DMS79 treated with DMSO at 0.1 percent for 48 hours (cell line): Measurements from ENCODE around the gene HBEGF.
A peak's percentile ranks its signal among the peaks of the same experiment; 100 is the strongest.

Source experiments
- DNase-seq: peaks from one replicate; lab custom pipeline; 2025; lab: John Stamatoyannopoulos, UW

Gene HBEGF

DNA sequence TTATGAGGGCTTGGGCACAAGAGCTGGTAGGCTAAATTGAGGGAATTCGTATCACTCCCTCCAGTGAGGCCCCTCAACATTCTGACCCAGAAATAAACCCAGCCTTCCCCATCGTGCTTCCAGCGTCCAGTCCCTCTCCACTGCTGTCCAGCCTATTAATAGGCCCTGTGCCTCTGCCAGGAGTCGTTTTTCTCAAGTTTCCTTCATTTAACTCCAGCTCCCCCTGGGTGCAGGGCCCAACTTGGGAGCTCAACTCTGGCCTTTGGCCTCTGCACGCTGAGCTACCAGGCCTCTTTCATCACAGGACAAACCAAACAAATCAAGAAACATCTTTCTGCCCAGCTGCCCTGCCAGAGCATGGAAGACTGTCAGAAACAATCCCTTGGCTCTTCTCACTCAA, 10.0 kb downstream of the HBEGF start:
- no peak for DNase-seq

GRCh38 chr5:140331638-140332037, 14.8 kb downstream of the HBEGF start:
- DNase-seq, result no peak

DNA sequence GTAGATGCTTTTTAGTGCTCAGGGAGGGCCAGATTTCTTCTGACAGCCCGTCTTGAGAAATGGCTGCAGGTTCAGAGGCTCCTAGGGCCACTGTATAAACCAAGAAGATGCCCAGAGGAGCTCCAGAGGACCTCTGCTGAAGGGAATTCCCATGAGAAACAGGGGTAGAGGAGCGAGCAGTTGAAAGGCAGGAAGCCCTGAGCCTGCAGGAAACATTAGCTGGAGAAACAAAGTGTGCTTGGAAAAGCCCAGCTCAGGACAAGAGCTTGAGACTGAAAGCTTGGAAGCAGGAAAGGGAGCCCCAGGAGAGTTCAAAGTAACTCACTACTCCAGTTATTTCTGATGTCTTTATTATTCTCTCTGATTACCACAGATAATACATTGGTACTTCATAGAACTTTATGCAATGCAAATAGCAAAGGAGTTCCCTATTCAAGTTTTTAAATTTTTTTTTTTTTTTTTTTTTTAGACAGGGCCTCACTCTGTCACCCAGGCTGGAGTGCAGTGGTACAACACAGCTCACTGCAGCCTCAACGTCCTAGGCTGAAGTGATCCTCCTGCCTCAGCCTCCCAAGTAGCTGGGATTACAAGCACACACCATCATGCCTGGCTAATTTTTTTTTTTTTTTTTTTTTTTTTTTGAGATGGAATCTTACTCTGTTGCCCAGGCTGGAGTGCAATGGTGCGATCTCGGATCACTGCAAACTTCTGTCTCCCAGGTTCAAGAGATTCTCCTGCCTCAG, 16.5 kb downstream of the HBEGF start:
- no peak for DNase-seq

DNA sequence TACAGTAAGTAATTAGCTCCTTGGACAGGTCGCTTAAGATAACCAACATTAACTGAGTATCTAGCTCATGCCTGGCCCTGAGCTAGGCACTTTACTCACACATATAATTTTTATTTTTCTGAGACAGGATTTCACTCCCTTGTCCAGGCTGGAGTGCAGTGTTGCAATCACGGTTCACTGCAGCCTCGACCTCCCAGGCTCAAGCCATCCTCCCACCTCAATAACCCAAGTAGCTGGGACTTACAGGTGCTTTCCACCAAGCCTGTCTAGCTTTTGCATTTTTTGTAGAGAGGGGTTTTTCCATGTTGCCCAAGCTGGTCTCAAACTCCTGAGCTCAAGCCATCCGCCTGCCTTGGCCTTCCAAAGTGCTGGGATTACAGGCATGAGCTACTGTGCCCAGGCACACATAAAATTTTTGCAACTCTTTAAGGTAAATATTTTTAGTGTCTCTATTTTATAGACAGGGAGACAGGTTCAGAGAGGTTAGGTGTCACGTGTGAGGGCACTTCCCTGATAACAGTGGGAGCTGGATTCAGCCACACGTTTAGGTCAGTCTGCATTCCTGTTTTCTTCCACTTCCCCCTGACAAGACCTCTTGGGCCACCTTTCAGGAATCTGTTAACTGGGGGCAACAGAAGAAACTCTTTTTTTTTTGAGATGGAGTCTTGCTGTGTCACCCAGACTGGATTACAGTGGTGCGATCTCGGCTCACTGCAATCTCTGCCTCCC, 18.2 kb downstream of the HBEGF start:
- DNase-seq, result no peak

DNA sequence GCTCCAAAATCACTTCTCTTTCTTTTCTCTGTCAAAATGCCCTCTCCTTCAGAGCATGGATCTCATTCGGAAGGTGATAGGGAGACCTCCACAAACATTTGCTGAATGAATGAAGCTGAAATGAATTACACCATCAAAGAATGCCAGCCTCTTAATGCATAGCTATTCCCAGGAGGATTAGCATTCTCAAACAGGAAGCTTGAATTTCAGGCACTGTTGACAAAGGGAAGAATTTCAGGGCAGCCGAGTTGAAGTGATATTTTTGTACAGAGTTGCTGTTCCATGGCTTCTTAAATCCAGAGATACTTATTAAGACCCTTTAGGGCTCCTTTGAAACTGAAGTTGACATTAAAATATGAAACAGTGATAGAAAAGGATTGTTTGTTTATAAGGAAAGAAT, 18.8 kb downstream of the HBEGF start:
- peak; percentile 1 for DNase-seq

DNA sequence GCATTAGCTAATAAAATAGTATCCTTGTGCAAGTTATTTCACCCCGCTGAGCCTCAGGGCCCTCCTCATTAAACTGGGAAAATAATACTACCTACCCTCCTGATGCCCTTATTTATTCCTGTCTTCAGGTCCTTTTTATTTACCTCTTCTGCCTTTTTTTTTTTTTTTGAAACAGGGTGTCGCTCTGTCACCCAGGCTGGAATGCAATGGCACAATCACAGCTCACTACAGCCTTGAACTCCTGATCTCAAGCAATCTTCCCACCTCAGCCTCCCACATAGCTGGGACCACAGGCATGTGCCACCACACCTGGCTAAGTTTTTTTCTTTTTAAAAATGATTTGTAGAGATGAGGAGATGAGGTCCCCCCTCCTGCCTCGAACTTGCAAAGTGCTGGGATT, 20.9 kb downstream of the HBEGF start:
- no peak for DNase-seq

- no peak for DNase-seq
Measured at GRCh38 chr5:140324617-140325241, 21.7 kb downstream of the HBEGF start.

- DNase-seq, result no peak
Measured at GRCh38 chr5:140324041-140324600, 22.3 kb downstream of the HBEGF start.

DNA sequence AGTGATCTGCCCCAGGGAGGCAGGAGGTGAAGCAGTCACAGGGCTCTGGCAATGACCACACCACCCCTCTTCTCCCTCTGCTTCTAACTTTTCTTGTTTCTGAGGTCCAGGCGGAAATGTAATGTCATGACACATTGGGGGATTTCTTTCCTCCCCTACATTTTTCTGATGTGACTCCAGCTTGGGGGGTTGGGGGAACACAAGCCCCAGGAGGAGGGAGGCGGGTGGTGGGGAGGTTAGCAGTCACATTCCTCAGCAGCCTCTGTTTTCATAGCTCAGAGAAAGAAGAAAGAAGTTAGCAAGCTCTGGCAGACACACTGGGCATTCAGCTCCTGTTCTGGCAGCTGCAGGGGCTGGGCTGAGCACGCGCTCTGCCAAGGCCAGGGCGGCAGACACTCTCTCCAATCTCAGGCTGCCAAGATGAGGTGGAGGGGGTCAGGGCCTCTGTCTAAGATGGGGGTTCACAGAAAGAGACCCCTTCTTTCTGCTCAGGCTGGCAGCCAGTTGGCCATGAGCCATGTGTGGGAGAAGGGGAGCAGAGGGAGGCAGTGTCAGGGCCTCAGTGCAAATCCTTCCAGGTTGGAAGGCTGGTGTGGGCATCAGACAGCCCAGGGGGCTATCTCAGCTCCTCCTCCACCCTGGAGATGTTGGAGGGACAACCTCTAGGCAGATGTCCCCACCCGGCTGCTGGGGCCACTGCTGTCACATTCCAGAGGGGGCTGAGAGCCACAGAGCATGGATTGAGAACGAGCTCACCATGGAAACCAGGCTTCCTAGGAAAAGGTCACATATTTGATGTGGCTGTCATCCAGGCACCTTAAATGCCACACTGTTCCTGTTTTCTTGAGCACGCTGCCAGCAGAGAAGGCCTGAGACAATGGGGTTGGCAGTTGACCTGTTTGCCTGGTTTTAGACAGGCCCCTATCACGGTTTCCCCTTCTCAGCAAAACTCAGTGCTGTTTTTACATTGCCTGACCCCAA, 23.4 kb downstream of the HBEGF start:
- no peak for DNase-seq

- DNase-seq, result no peak
Measured at GRCh38 chr5:140321796-140322195, 24.6 kb downstream of the HBEGF start.

GRCh38 chr5:140319833-140320232, 26.6 kb downstream of the HBEGF start:
- no peak for DNase-seq

- no peak for DNase-seq
Measured at GRCh38 chr5:140318792-140319191, 27.6 kb downstream of the HBEGF start.

GRCh38 chr5:140317859-140318258, 28.5 kb downstream of the HBEGF start:
- DNase-seq, result no peak

DNA sequence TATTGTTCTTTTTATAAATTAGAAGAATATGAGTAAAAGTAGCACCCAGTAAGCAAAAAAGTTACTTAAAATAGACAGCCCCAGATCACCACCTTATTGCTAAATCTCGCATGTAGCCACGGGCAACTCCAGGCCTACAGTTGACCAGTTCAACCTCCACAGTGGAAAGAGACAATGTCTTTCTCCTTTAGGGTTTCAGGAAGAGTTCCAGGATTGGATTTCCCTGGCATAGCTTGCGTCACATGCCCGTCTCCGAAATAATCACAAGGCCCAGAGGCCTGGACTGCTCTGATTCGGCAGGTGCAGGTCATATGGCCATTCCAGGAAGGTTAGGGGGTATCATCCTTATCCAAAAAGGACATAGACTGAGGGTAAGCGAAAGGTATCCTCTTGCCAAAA, 33.6 kb downstream of the HBEGF start:
- no peak for DNase-seq

- DNase-seq, result no peak
Measured at GRCh38 chr5:140312067-140312790, 34.2 kb downstream of the HBEGF start.

DNA sequence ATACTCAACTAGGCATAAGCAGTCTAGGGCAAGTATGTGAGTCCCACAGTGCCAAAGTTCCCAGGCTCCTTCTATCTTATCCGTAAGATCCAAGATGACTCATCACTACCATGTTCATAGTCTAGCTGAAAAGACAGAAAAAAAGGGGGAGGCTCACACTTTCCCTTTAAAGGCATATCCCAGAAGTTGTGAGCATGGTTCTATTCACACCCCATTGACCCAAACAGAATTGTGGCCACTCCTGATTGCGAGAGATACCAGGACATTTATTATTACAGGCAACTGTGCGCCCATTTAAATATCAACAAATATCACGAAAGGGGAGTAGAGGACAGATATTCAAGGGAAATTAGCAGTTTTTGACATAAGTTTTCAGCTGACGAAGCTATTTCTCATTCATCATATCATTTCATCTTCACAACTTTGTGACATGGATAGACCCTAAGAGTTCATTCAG, 35.4 kb downstream of the HBEGF start:
- DNase-seq, result no peak

DNA sequence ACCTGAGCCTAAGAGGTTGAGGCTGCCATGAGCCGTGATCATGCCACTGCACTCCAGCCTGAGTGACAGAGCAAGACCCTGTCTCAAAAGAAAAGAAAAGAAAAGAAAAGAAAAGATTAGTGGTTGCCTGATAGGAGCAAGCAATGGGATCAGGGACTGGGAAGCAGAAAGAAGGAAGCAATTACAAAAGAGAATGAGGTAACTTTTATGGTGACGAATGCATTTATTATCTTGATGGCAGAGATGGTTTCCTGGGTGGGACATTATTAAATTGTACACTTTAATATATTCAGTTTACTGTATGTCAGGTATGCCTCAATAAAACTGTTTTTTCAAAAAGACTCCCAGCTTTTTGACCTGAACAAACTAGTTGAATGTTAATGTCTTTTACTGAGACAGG, 36.0 kb downstream of the HBEGF start:
- no peak for DNase-seq

DNA sequence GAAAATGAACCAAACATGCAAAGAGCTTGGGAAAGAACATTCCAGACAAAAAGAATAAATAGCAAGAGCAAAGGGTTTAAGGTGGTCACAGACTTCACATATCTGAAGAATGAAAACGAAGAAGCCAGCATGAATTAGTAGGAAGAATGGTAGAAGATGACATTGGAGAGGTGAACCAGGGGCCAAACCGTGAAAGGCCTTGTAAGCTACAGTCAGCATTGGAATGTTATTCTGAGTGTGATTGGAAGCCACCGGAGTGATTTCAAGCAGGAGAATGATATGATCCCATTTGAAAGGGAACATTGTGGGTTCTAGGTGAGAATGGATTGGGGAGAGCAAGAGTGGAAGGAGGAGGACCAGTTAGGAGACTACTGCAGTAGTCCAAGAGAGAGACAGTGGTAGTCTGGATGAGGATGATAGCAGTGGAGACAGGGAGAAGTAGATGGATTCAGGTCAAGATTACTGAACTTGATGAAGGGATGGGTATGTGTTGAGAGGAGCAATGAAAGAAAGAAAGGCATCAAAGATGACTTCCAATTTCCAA, 36.6 kb downstream of the HBEGF start:
- DNase-seq, result no peak

DNA sequence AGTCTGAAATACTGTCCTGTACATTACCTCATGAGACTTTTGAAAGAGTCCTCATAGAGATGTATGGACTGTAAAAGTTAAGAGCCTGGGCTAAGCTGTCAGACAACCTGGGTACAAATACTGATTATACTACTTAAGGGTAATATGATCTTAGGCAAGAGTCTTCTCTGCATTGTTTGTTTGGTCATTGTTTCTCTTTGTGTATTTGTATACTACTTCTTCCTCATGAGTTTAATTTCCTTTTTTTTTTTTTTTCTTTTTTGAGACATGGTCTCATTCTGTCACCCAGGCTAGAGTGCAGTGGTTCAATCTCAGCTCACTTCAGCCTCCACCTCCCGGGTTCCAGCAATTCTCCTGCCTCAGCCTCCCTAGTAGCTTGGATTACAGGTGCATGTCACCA, 40.9 kb downstream of the HBEGF start:
- DNase-seq, result no peak

GRCh38 chr5:140303966-140304365, 42.4 kb downstream of the HBEGF start:
- no peak for DNase-seq
